GM18505 (cell line): Measurements from ENCODE around the gene FOXO1.

Source experiments
- ATAC-seq: cut with Tn5 transposase; IDR thresholded peaks from one replicate; pipeline ENCODE4 v1.9.1; 2021; ENCODE audit not compliant: unreplicated experiment
- POLR2A ChIP-seq: IDR thresholded peaks from 4 replicates; pipeline ENCODE4 v1.6.1; 2011; ENCODE audit warnings: borderline replicate concordance; ENCODE audit not compliant: insufficient read depth, insufficient read length; ENCODE audit errors: extremely low read depth

The FOXO1 gene

DNA sequence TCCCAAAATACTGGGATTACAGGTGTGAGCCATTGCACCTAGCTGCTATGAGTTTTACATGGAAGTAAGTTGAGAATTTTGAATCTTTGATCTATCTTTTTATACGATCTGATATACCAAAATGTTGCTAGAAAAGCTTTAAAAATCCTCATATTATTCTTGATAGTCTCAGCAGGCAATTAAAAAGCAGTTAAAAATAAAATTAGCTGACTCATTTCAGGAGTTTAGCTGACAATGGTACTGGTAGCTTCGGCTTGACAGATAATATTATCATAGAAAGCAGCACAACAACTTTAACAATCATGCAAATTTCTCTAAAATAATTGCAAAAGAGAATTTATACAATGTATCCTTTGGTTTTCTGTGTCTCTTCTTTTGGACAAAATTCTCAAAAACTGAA is 9.6 kb upstream of the FOXO1 start:
- TF ChIP-seq POLR2A: no peak
- ATAC-seq: no peak

DNA sequence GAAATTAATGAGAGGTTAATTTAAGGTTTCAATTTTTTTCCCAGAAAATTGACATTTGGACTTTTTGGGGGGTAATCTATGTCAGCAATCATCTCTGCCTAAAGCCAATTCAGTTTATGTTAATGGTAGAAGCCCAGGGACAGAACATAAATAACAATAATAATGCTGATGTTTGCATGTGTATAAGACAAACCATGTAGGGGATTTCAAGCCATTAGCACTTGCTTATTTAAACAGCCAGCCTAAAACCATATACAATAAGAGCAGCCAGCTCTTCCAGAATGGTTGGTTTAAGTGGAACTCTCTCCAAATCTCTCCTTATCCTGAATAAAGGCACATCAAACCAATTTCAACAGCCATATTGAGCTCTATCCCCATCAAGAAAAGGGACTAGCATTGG is 7.0 kb upstream of the FOXO1 start:
- no peak for ATAC-seq
- TF ChIP-seq POLR2A: no peak

- no peak for ATAC-seq
- no peak for TF ChIP-seq POLR2A
Observed at GRCh38 chr13:40672765-40673397, 6.4 kb upstream of the FOXO1 start.

- no peak for ATAC-seq
- TF ChIP-seq POLR2A: no peak
Observed at GRCh38 chr13:40671956-40672764, 5.7 kb upstream of the FOXO1 start.

GRCh38 chr13:40670307-40670706 is 3.9 kb upstream of the FOXO1 start:
- ATAC-seq: no peak
- TF ChIP-seq POLR2A: no peak

- no peak for TF ChIP-seq POLR2A
Observed at GRCh38 chr13:40668335-40668734, 1.9 kb upstream of the FOXO1 start.

DNA sequence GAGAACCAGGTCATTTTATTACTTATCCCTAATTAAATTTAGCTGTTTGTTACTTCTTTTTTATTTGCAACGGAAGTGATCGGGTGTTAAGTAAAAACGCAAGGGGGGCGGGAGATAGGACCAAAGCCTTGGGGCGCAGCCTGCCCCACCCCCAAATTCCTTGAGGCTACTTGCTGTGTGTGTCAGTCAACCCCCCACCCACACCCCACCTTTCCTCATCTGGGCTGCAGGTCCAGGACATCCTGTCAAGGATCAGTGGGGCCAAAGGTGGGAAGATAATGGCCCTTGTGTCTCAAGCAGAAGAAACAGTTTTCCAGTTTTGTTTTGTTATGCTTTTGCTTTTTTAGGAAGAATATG is 1.2 kb upstream of the FOXO1 start:
- TF ChIP-seq POLR2A: no peak
- no peak for ATAC-seq

More at GRCh38 chr13:40668335-40668734, 1.9 kb upstream of the FOXO1 start:
- ATAC-seq: no peak

GRCh38 chr13:40666933-40667621 is 636 bp upstream of the FOXO1 start:
- no peak for TF ChIP-seq POLR2A
- ATAC-seq: peak; percentile 12

GRCh38 chr13:40665126-40666044 is 1.1 kb downstream of the FOXO1 start:
- peak; percentile 5 for ATAC-seq
- TF ChIP-seq POLR2A: no peak

DNA sequence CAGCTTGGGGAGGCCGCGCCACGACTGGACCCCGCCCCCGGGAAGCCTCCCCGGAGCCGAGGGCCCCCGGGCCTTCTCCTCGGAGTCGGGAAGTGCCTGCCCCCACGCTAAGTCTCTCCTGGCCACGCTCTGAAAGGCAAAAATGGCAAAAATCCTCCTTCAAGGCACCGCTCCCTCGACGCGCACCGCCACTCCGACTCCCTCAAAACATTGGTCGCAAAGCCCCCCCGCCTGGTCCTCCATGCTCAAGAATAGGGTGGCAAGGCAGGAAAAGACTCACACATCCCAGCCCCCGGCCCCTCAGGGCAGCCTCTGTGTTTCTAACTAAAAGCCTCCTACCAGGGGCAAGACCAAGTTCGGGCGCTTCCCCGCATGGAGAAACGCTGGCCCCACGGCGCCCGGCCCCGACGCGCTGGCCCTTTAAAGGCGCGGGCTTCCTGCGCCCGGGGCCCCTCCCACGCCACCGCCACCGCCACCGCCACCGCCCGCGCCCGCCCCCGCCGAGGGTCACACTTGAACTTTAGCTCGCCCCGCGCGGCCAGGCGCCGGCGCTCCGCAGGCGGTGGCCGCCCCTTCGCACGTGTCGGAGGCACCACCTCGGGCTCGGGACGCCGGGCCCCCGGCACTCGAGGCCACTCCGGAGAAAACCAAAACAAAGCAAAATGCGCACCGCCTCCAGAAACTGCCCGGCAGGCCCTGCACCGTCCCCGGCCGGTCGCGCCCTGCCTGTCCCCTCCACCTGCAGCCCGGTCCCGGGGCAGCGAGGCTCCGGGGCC is 1.9 kb downstream of the FOXO1 start:
- peak; percentile 19 for ATAC-seq
- peak; percentile 58 for TF ChIP-seq POLR2A

DNA sequence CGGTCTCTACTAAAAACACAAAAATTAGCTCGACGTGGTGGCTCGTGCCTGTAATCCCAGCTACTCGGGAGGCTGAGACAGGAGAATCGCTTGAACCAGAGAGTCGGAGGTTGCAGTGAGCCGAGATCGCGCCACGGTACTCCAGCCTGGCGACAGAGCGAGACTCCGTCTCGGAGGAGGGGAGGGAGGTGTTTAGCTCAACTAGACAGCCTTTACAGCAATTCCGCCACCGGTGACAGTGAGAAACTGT is 2.4 kb downstream of the FOXO1 start:
- peak; percentile 15 for ATAC-seq
- TF ChIP-seq POLR2A: peak; percentile 41

DNA sequence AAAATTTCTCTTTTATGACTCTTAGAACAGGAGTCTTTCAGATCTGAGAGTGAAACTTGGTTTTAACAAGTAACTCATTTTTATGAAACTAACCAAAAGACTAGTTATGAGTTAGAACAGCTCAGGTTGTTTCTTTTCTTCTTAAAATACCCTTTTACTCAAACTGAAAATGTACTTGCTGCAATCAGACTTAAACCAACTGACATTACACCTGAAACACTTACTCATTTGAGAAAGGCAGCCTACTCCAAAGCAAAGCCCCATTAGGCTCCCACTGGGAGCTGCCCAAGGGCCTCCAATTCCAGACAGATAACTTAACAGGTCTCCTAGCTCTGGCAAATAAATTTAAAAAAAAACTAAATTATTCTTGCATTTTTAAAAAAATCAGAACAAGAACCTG is 3.6 kb downstream of the FOXO1 start:
- ATAC-seq: no peak
- no peak for TF ChIP-seq POLR2A
